Activated T-cell treated with anti-CD3 and anti-CD28 coated beads, Interleukin-2, amount 50 U/mL, for 72 hours (primary cell): ENCODE measurements around the gene MACROH2A1. TPM values are rescaled to one million over a fixed set of nuclear protein-coding genes. Genes with fewer than 3 reads are reported as not detected.

Experiments used
- ATAC-seq, 2 donors: fragments of 150-1000 bp; cut with Tn5 transposase; replicated peaks in 1 of 2; 2 replicates each; pipeline ENCODE4 v1.10.0; 2021; ENCODE audit warnings: moderate library complexity in 2 of 2, mild to moderate bottlenecking in 1 of 2
- DNase-seq, 2 donors: peaks; one replicate each; pipeline ENCODE4 v3.0.0; 2021 to 2022; ENCODE audit warnings: mixed read lengths in 1 of 2
- H3K27ac Mint-ChIP-seq: one replicate; pipeline ENCODE4 v1.8.0; 2022; ENCODE audit warnings: mild to moderate bottlenecking, moderate library complexity, mixed read lengths
- H3K27me3 Mint-ChIP-seq: one replicate; pipeline ENCODE4 v1.8.0; 2022; ENCODE audit warnings: low read depth, mixed read lengths
- H3K36me3 Mint-ChIP-seq, 2 donors: one replicate each; pipeline ENCODE4 v1.8.0; 2022; ENCODE audit warnings: mixed read lengths in 2 of 2, mild to moderate bottlenecking in 1 of 2; ENCODE audit not compliant: insufficient read depth in 2 of 2
- H3K4me1 Mint-ChIP-seq: one replicate; pipeline ENCODE4 v1.8.0; 2022; ENCODE audit warnings: low read depth, mixed read lengths
- H3K4me3 Mint-ChIP-seq, 2 donors: one replicate each; pipeline ENCODE4 v1.8.0; 2022; ENCODE audit warnings: mild to moderate bottlenecking in 2 of 2, mixed read lengths in 2 of 2, moderate library complexity in 2 of 2
- H3K9me3 Mint-ChIP-seq, 2 donors: one replicate each; pipeline ENCODE4 v1.8.0; 2022; ENCODE audit warnings: mixed read lengths in 2 of 2
- total RNA-seq, 2 donors: library from RNA; stranded (reverse); gene quantifications; one replicate each; pipeline ENCODE4 v1.2.3, GENCODE V29; 2022

MACROH2A1 gene
- total RNA-seq, 2 donors from 2014 or later: 136 to 140 TPM

- H3K9me3 Mint-ChIP-seq: no peaks in the 10 kb centered on the region
- H3K4me1 Mint-ChIP-seq: peaks cover 30% of the 10 kb centered on the region
- H3K36me3 Mint-ChIP-seq: no peaks in the 10 kb centered on the region
- H3K27me3 Mint-ChIP-seq: no peaks in the 10 kb centered on the region
- no peak overlapping the region for H3K4me3 Mint-ChIP-seq
- ATAC-seq (peak; percentile 22 to 47), DNase-seq (no peak)
- H3K27ac Mint-ChIP-seq: no peak overlapping the region
These were observed 88.6 kb downstream of the MACROH2A1 start for GRCh38 chr5:135310328-135310989.

DNA sequence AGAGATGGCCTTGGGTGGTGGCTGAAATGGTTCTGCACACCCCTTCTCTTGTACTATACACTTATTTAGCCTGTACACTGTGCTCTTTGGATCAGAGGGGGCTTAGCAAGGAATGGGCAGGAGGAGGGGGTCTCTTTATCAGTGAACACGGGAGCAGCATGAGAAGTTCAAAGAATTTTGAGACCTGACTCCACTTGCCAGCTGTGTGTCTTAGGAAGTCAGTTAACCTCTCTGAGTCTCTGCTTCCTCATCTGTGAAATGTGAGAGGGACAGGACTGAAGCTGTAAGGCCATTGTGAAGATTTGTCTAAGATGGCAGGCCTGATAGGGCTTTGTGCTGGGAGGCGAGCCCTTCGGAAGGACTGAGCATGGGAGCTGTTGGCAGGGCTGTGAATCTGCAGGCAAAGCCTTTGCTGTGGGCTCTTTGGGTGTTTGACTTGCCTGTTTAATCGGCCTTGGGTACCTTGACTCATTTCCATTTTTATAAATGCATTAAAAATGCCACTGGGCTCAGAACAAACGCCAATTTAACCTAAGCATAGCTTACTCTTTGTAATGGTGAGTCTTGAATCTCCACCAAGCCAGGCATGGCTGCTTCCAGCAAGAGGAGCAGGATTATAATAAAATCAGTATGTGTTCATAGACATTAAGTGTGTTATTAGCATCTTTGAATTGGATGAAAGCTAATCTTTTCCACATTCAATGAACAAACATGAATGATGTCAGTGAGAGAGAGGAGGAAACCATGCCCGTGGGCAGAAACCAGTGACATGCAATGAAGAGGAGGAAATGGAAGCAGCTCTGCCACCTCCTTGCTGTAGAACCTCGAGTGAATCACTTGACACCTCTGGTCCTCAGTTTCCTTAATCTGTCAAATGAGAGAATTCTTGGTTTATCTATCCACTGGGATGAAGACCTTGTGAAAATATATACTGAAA is 89.4 kb downstream of the MACROH2A1 start:
- no peak for DNase-seq
- no peak overlapping the region for H3K27ac Mint-ChIP-seq
- H3K9me3 Mint-ChIP-seq: no peaks in the 10 kb centered on the region
- ATAC-seq: peak; percentile 24 to 63
- no peaks in the 10 kb centered on the region for H3K27me3 Mint-ChIP-seq
- H3K36me3 Mint-ChIP-seq: no peaks in the 10 kb centered on the region
- H3K4me3 Mint-ChIP-seq: no peak overlapping the region
- H3K4me1 Mint-ChIP-seq: peaks cover 30% of the 10 kb centered on the region

DNA sequence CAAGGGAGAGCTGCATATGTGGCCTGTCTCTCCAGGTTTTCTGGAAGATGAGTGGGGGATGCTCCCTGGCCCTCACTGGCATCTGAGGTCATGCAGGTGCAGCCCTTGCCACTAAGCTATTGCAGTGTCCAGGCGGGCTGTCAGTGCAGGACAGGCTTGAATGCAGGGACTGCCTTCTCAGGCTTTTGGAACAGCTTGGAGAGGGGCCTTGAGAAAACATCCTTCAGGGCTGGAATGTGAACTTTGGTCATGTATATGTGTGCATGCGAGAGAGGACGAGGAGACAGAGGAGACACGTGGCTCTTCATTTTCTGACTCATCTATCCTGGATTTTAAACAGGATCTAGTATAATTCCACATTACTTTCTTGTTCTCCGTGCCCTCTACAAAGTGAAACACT is 90.3 kb downstream of the MACROH2A1 start:
- H3K27ac Mint-ChIP-seq: no peak overlapping the region
- no peaks in the 10 kb centered on the region for H3K9me3 Mint-ChIP-seq
- DNase-seq (no peak), ATAC-seq (no peak)
- H3K27me3 Mint-ChIP-seq: peaks cover 7% of the 10 kb centered on the region
- H3K36me3 Mint-ChIP-seq: no peaks in the 10 kb centered on the region
- peaks cover 30% of the 10 kb centered on the region for H3K4me1 Mint-ChIP-seq
- no peak overlapping the region for H3K4me3 Mint-ChIP-seq

- Mint-ChIP-seq H3K4me3 (no peak overlapping the region), H3K27ac (no peak overlapping the region), H3K27me3 (peaks cover 8% of the 10 kb centered on the region), H3K36me3 (no peaks in the 10 kb centered on the region), H3K4me1 (peaks cover 26% of the 10 kb centered on the region), H3K9me3 (no peaks in the 10 kb centered on the region)
- no peak for DNase-seq
- ATAC-seq: peak; percentile 46 to 54
These were observed 90.8 kb downstream of the MACROH2A1 start for GRCh38 chr5:135308245-135308644.

DNA sequence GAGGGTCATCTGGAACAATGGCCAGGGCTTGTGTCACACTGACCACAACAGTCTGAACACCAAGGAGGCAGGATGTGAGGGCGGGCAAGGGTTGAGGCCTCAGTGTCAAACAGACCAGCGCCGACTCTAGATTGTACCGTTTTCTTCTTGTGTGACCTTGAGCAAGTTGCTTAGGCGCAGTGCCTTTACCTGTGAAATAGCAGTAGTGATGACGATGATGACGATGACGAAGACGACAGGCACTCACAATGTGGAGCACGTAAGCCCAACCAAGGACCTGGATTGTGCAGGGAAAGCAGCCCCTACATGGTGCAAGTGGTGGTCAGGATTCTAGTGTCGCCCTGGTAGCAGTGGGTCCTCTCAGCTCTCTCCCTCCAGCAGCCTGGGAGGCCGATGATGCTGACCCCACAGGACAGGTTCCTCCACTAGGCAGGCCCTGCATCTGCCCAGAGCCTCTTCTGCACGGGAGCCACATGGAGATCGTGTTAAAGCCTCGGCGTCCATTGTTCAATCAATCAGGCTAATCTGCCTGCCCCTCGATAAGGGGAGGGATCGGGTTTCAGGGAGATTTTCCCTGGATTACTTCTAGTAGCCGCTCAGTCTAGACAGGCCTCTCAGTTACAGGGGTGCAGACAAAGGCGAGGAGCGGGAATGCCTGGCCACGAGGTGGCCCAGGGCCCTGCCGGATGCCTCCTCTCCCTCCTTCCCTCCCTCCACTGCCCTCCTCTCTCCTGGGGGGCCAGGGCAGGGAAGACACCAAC is 91.7 kb downstream of the MACROH2A1 start:
- H3K4me1 Mint-ChIP-seq: peaks cover 20% of the 10 kb centered on the region
- ATAC-seq: no peak
- no peak overlapping the region for H3K27ac Mint-ChIP-seq
- H3K36me3 Mint-ChIP-seq: no peaks in the 10 kb centered on the region
- no peak for DNase-seq
- H3K27me3 Mint-ChIP-seq: peaks cover 8% of the 10 kb centered on the region
- H3K4me3 Mint-ChIP-seq: no peak overlapping the region
- H3K9me3 Mint-ChIP-seq: no peaks in the 10 kb centered on the region

GRCh38 chr5:135306557-135306956 is 92.5 kb downstream of the MACROH2A1 start:
- Mint-ChIP-seq H3K36me3 (no peaks in the 10 kb centered on the region), H3K9me3 (no peaks in the 10 kb centered on the region), H3K27me3 (peaks cover 11% of the 10 kb centered on the region), H3K27ac (no peak overlapping the region), H3K4me1 (peaks cover 20% of the 10 kb centered on the region), H3K4me3 (no peak overlapping the region)
- no peak for DNase-seq
- no peak for ATAC-seq

GRCh38 chr5:135304352-135305221 is 94.4 kb downstream of the MACROH2A1 start:
- no peak overlapping the region for H3K4me3 Mint-ChIP-seq
- peaks cover 17% of the 10 kb centered on the region for H3K27me3 Mint-ChIP-seq
- ATAC-seq (no peak), DNase-seq (no peak)
- no peak overlapping the region for H3K27ac Mint-ChIP-seq
- peaks cover 7% of the 10 kb centered on the region for H3K4me1 Mint-ChIP-seq
- H3K36me3 Mint-ChIP-seq: no peaks in the 10 kb centered on the region
- no peaks in the 10 kb centered on the region for H3K9me3 Mint-ChIP-seq

DNA sequence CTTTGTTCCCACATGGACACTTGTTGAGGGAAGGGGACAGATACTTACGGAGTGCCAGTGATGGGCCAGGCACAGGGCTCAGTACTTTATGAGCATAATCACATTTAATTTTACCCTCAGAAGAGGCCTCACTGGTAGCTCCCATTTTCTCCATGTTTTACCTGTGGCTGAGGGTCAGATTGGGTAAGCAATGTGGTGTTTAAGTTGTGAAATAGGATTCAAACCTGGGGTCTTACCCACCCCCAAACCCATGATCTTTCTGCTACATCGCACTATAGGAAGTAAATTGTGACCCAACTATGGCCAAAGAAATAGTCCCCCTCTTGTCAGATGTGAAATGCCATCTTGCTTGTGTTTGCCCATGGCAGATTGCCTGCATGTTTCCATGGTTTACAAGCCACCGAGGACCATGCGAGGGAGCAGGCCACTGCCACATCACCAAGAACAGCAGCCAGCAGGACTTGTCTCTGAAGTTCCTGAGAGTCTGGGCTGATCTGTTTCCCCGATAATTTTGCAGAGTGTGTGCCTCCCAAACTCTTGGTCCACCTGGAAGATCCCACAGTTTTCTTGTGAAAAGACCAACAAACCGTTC is 95.4 kb downstream of the MACROH2A1 start:
- no peak for ATAC-seq
- H3K36me3 Mint-ChIP-seq: no peaks in the 10 kb centered on the region
- H3K27me3 Mint-ChIP-seq: peaks cover 17% of the 10 kb centered on the region
- H3K4me1 Mint-ChIP-seq: no peaks in the 10 kb centered on the region
- H3K9me3 Mint-ChIP-seq: no peaks in the 10 kb centered on the region
- H3K27ac Mint-ChIP-seq: no peak overlapping the region
- H3K4me3 Mint-ChIP-seq: no peak overlapping the region
- no peak for DNase-seq

GRCh38 chr5:135296900-135297816 is 101.9 kb downstream of the MACROH2A1 start:
- no peak for ATAC-seq
- Mint-ChIP-seq H3K27me3 (peaks cover 12% of the 10 kb centered on the region), H3K9me3 (no peaks in the 10 kb centered on the region)

DNA sequence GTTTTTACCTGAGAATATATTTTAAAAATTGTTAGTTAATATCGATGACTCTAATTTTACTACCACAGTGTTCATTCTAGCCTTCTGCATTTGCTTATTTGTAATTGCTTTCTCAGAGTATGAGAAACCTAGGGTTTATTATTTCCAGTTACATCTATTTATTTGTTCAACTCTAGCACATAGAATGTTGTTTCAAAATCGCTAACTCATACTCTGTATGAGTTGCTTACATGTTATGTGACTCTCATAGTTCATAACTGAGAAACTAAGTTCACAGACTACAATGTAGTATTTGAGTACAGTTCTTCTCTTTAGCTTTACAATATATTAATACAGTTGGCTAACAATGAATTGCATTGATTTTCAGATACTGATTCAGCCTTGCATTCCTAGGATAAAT is 103.2 kb downstream of the MACROH2A1 start:
- no peak overlapping the region for H3K4me3 Mint-ChIP-seq
- DNase-seq (no peak), ATAC-seq (no peak)
- no peak overlapping the region for H3K27ac Mint-ChIP-seq
- no peaks in the 10 kb centered on the region for H3K4me1 Mint-ChIP-seq
- peaks cover 7% of the 10 kb centered on the region for H3K27me3 Mint-ChIP-seq
- H3K36me3 Mint-ChIP-seq: no peaks in the 10 kb centered on the region
- H3K9me3 Mint-ChIP-seq: no peaks in the 10 kb centered on the region

More at GRCh38 chr5:135296900-135297816, 101.9 kb downstream of the MACROH2A1 start:
- H3K36me3 Mint-ChIP-seq: no peaks in the 10 kb centered on the region
- no peak for DNase-seq
- no peaks in the 10 kb centered on the region for H3K4me1 Mint-ChIP-seq
- no peak overlapping the region for H3K4me3 Mint-ChIP-seq
- no peak overlapping the region for H3K27ac Mint-ChIP-seq

- no peak for ATAC-seq
- Mint-ChIP-seq H3K27ac (no peak overlapping the region), H3K4me1 (no peaks in the 10 kb centered on the region), H3K36me3 (no peaks in the 10 kb centered on the region), H3K27me3 (peaks cover 7% of the 10 kb centered on the region), H3K4me3 (no peak overlapping the region), H3K9me3 (no peaks in the 10 kb centered on the region)
- DNase-seq: no peak
These were observed 104.2 kb downstream of the MACROH2A1 start for GRCh38 chr5:135294793-135295192.
